Stimulated activated CD8-positive, alpha-beta memory T cell treated with anti-CD3 and anti-CD28 coated beads, Interleukin-2, amount 100 ng/mL, for 48 hours (primary cell): ENCODE measurements around the gene ZNF827.

Experiments used
- DNase-seq, 2 donors: peaks; one replicate each; pipeline ENCODE4 v3.0.0-alpha.2; 2020; ENCODE audit warnings: low read depth in 2 of 2

ZNF827 gene

DNA sequence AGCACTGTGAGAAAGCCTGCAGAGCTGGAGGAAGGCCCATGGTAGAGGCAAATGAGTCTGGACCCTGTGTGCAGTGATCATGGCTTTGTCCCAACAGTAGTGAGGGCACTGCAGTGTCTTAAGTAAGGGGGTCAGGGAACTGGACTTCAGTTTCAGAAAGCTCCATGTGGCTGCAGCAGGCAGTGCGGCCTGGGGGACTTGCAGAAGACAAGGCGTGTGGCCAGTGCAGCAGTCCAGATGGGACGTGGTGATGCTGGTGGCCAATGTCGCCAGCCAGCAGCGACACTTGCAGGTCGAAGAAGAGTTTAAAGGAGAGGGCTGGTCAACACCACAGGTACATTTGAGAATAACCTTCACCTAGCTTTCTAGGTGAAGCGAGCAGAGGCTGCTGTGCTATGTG is 113.4 kb downstream of the ZNF827 start:
- no peak for DNase-seq

DNA sequence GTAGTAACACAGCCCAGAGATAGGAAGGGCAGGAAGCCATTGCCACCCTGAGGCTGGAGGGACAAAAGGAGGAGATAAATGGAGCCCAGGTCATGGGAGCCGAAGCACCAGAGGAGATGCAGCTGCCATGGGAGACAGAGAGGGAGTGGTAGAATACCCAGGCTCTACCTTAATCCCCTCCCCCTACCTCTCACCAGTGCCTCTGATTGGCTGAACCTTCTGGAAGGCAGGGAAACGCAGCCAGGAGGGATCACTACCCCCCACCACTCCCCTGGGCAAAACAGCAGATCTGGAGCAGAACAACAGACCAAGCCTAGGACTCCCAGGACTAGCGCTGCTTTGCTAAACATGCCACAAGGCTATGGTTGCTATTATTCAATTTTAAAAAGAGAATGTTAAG is 114.2 kb downstream of the ZNF827 start:
- DNase-seq = no peak

DNA sequence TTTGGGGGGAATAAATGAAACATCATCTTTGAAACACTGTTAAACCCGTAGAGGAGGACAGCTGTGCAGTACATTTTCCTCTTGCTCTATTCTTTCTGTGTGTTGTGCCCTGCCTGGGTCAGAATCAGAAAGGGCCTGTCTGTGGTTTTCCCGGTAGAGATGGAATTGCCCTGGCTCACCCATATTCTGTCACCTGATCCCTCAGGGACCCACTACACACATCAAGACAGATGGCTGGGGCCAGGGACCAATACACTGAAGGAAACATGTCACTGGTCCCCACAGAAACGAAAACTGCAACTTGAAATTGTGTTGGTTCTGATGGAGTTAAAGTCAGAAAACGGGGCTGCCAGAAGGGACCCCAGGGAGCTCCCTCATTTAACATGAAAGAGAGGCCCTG is 114.9 kb downstream of the ZNF827 start:
- no peak for DNase-seq

- DNase-seq = no peak
These were observed 116.0 kb downstream of the ZNF827 start for GRCh38 chr4:145822581-145822980.

GRCh38 chr4:145822181-145822580 is 116.4 kb downstream of the ZNF827 start:
- no peak for DNase-seq

DNA sequence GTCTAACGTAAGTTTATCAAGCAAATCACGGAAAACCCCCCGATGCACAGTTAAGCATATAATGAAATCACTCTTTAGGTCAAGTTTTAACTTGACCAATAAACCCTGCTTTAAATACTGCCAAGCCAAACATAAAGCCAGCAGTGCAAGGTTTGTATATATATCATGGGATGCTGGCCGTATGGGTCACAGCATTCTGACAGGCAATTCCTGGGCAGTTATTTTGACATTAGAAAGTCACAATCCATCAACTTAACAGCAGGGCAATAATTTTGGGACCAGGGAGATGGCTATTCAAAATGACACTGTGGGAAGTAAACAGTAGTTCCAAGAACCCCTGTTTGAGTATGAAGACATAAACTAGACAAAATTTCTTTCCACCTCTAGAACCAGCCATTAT is 116.9 kb downstream of the ZNF827 start:
- DNase-seq = no peak

- no peak for DNase-seq
These were observed 118.2 kb downstream of the ZNF827 start for GRCh38 chr4:145820407-145820806.

GRCh38 chr4:145819853-145820181 is 118.8 kb downstream of the ZNF827 start:
- DNase-seq = no peak

- no peak for DNase-seq
These were observed 119.3 kb downstream of the ZNF827 start for GRCh38 chr4:145819101-145819852.

DNA sequence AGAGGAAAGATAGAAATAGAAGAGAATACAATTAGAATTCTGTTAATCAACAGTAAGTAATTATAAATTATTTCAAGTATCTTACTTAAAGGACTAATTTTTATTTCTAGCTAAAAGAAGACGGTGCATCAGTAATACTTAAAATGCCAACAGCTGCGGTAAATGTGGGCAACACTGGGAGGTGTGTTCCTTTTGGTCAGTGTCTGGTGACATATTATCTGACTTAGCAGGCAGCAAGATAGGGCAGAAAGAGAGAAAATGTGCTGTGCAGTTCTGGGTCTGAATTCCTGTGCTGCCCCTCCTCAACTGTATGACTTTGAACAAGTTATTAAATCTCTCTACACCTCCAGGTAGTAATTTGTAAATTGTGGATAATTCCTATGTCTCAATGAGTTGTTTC is 120.6 kb downstream of the ZNF827 start:
- DNase-seq = no peak

DNA sequence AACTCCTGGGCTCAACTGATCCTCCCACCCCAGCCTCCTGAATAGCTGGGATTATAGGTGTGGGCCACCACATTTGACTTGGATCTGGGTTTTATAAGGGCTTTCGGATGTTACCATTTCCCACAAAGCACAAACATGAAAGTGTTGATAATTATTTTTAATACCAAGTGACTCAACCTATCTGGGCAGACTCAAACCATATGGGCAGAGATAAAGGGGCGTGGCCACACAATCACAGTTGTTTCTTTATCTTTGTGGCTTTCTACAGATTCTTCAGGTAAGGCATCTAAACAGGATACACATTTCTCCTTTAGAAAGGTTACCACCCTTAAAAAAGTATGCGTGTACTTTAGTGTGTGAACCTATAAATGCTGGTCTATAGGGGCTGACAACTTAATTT is 122.5 kb downstream of the ZNF827 start:
- DNase-seq = no peak

GRCh38 chr4:145815626-145816025 is 123.0 kb downstream of the ZNF827 start:
- no peak for DNase-seq

GRCh38 chr4:145815027-145815612 is 123.5 kb downstream of the ZNF827 start:
- no peak for DNase-seq

GRCh38 chr4:145814246-145814645 is 124.4 kb downstream of the ZNF827 start:
- DNase-seq = no peak

DNA sequence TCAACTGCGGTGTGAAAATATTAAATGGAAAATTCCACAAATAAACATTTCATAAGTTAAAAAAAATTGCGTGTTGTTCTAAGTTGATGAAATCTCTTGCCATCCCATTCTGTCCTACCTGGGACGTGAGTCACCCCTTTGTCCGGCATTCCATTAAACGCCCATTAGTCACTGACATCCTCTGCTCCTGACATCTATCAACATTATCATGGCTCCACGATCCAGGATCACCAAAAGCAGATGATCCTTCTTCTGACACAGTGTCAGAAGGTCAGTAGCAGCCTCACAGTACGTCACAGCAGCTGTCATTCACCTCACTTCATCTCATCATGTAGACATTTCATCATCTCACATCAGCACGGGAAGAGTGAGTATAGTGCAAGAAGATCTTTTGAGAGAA is 125.7 kb downstream of the ZNF827 start:
- no peak for DNase-seq

DNA sequence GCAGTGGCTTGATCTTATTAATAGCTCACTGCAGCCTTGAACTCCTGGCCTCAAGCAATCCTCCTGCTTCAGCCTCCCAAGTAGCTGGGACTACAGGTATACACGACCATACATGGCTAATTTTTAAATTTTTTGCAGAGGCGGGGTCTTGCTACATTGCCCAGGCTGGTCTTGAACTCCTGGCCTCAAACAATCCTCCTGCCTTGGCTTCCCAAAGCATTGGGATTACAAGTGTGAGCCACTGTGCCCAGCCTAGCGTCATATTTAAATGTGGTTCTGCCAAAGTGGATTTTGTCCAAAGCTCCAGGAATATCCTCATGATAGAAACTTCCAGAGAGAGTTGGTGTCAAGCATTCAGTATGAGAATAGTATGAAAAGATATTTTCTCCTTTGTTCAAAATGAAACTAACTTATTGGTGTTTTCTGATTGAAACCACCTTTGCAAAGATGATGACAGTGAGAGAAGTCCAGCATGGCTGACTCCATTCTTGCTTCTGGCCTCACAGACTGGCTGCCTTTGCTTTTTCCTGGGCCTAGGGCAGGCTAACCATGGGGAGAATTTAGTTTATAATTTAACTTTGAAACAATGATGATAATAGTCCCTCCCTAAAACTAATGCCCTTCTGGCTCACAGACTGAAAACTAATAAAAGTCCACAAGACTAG is 129.6 kb downstream of the ZNF827 start:
- no peak for DNase-seq

DNA sequence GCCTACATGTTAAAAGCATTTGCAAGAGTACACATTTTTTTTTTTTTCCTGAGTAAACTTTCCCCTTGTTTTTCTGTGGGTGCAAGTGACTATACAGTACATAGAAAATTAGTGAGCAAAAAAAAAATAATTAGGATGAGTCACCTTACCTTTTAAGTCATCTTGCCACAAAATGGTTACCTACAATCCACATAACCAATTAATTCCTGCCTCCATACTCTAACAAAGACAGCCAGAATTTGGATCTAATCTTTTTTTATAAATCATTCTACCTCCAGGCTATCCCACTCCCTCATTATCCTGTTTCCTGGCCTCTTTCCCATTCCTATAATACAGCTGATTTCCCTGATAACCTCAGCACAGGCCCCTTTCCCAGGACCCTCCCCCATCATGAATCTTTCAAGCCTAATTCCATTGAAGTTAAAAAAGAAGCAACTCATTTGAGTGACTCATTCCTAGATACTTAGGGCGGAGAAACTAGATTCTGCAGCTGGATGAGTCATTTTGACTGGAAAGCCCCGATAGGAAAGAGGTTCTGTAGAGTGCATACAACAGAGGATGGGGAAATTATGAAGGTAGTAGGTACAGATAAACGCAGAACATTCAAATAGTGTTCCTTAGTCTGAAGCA is 130.5 kb downstream of the ZNF827 start:
- no peak for DNase-seq

DNA sequence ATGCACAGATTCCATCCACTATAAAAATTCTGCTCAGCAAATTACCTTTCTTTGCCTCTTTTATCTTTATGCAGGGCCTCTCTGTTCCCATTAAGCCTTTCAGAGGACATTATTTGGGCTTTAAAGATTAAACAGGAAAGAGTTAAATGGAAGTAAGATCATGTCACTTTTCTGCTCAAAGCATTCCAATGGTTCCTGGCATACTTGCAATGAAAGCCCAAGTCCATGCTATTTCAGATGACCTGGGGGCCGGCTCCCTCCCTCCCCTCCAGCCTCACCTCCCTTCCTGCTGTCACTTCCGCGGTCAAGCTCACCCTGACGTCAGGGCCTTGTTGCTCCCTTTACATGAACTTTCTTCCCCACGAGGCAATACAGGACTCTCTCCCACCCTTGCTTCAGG is 133.1 kb downstream of the ZNF827 start:
- DNase-seq = no peak

- no peak for DNase-seq
These were observed 134.5 kb downstream of the ZNF827 start for GRCh38 chr4:145804116-145804515.

- no peak for DNase-seq
These were observed 139.4 kb downstream of the ZNF827 start for GRCh38 chr4:145799223-145799622.

DNA sequence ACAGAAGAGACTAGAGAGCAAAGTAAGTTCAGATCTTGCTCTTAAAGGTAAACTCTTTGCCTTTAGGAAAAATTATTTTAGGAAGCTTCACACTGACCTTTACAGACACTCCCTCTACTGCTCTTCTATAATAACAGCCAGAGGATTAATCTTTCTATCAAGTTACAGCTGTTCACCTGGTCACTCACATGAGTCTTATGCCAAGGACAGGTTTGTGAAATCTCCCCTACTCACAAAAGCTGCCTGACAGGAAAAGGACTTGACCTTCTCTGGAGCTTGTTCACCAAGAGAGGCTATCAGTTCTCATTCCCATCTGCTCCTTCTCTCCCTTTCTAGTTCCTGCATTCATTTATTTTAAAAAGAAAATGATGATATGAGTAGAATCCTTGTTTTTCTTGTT is 141.3 kb downstream of the ZNF827 start:
- DNase-seq = no peak

DNA sequence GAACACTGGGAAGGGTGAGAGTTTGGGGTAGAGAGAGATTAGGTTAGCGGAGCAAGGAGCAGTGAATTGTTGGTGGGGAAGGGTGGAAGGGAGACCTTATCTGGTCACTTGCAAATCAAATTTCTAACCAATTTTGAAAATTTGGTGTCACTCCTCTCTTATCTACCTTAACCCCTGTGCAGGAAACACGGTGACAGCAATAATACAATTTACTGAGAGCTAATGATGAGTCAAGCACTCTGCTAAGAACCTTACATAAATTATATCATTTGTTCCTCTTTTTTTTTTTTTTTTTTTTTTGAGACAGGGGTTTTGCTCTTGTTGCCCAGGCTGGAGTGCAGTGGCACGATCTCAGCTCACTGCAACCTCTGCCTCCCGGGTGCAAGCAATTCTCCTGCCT is 142.3 kb downstream of the ZNF827 start:
- no peak for DNase-seq

- DNase-seq = no peak
These were observed 143.1 kb downstream of the ZNF827 start for GRCh38 chr4:145795521-145795920.
